HG02678 (cell line): ENCODE data around the gene NDUFS2.
"Not testable (repeated sequence)": the region's sequence is repeated elsewhere in the genome, so short reads cannot be mapped to it uniquely, and the experiment has no call there.

Experiments used
- ATAC-seq: cut with Tn5 transposase; IDR thresholded peaks from one replicate; pipeline ENCODE4 v1.9.1; 2021; ENCODE audit warnings: mild to moderate bottlenecking, moderate library complexity; ENCODE audit not compliant: unreplicated experiment

The NDUFS2 gene

GRCh38 chr1:161242313-161242712 is 40.1 kb downstream of the NDUFS2 start:
- no peak for ATAC-seq

DNA sequence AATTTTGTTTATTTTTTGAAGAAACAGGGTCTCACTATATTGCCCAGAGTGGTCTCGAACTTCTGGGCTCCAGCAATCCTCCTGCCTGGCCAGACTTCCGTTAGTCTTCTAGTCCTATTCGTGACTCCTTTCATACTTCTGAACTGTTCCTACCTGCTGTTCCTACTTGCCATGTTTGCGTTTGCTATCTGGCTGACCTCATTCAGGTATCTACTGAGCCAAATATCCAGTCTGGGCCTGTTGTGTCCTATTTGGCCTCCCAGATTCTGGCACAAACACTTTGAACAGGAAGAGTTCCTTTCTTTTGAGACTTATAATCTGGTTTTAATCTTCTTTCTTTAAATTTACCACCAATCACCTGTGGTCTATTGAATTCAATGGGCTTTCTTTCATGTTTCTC is 42.7 kb downstream of the NDUFS2 start:
- no peak for ATAC-seq

- not testable (repeated sequence) for ATAC-seq
Measured at GRCh38 chr1:161250100-161250499, 47.9 kb downstream of the NDUFS2 start.

DNA sequence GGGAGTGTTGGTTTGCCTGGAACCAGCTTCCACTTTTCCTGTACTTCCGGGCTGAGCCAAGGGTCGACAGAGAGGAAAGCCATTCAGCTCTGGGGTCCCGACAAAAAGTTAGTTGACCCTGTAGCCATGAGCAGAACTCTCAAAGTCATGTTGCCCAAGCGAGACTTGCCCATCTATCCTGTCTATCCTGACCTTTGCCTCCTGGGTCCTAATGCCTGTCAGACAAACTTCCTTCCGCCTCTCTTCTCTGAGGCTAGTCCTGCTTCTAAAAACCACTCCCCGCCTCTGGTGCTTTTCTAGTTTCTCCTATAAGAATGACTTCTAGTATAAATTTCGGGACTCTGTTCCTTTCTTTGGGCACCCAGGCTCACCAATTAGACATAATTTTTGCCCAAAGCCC is 48.7 kb downstream of the NDUFS2 start:
- no peak for ATAC-seq

DNA sequence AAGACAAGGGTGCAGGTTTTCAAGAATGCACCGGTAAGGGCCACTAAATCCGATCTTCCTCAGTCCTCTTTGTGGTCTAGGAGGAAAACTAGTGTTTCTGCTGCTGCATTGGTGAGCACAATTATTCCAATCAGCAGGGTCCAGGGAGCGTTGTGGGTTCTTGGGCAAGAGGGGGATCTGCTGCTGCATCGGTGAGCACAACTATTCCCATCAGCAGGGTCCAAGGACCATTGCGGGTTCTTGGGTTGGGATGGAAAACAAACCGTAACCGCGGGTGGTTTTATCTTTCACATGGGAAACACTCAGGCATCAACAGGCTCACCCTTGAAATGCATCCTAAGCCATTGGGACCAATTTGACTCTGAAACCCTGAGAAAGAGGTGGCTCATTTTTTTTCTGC is 49.4 kb downstream of the NDUFS2 start:
- ATAC-seq: no peak

GRCh38 chr1:161255302-161255701 is 53.1 kb downstream of the NDUFS2 start:
- ATAC-seq: not testable (repeated sequence)

DNA sequence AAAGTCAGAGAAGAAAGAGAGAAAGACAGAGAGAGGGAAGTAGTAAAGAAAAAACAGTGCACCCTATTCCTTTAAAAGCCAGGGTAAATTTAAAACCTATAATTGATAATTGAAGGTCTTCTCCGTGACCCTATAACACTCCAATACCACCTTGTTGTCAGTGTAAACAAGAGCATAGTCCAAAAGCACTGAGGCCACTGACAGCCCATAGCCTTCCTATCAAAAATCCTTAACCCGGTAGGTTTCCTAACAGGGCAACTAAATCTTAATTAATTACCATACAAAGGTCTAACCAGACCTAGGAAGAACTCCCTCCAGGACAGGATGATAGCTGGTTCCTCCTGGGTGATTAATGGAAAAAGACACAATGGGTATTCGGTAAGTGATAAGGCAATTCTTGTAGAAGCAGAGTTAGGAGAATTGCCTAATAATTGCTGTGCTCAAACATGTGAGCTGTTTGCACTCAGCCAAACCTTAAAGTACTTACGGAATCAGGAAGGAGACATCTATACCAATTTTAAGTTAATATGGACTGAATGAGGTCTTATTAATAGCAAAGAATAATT is 53.9 kb downstream of the NDUFS2 start:
- ATAC-seq: not testable (repeated sequence)

DNA sequence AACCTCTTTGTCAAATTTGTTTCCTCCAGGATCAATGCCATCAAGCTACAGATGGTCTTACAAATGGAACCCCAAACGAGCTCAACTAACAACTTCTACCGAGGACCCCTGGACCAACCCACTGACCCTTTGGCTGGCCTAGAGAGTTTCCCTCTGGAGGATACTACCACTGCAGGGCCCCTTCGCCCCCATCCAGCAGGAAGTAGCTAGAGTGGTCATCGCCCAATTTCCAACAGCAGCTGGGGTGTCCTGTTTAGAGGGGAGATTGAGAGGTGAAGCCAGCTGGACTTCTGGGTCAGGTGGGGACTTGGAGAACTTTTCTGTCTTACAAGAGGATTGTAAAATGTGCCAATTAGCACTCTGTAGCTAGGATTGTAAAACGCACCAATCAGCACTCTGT is 54.9 kb downstream of the NDUFS2 start:
- ATAC-seq: not testable (repeated sequence)

DNA sequence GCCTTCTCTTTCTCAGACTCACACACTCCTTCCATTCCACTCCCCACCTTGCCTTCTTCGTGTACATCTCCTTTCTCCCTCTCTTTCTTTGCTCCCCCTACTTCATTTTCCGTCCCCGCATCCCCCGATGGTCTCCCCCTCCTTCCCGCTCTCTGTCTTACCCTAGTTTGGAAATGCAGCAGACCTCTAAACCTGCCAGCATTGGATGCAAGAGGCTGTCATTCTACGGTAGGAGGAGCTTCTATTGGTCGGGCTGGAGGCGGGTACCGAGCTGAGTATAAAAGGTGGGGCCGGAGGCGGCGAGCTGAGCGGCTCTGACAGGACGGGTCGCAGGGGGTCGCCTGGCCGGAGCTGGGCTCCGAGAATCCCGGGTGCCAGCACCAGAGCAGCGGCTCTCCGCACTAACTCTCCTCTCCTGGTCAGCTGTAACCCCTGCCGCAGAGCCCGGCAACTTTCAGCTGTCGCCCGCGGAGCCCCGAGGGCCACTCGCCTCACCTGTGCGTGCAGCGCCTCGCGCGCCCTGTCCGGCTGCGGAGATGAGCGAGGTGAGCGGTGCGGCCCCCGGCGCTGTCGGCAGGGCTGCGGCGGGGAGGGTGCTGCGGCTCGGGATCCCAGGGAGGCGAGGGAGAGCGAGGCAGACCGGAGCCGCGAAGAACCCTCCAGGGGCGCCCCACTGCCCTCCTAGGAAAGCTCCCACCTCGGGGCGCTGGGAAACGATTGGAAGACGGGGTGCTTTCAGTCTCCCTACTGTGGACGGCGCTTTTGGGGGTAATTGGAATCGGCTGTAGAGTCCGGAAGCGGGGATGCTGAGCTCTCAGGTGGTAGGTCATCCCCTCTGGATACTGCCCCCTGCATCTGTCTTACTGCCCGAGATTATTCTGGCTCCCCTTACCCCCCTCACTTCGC is 56.5 kb downstream of the NDUFS2 start, which contains the start of gene PCP4L1:
TSS of gene PCP4L1 (plus strand) at position 307 of the 906 bp plus-strand sequence. CDS start at position 537, 230 bp downstream.
- no peak for ATAC-seq

GRCh38 chr1:161259345-161259702 is 57.2 kb downstream of the NDUFS2 start:
- ATAC-seq: no peak

GRCh38 chr1:161259765-161260164 is 57.6 kb downstream of the NDUFS2 start:
- no peak for ATAC-seq

- ATAC-seq: no peak
Measured at GRCh38 chr1:161260376-161261260, 58.5 kb downstream of the NDUFS2 start.

GRCh38 chr1:161261261-161262235 is 59.4 kb downstream of the NDUFS2 start:
- ATAC-seq: no peak
